Activated T-helper 1 cell treated with Interleukin-2 at 50 U/mL for 16 hours (primary cell): ENCODE data around the gene ALLC.

Experiments
- DNase-seq: peaks from one replicate; pipeline ENCODE4 v3.0.0-alpha.2; 2020; ENCODE audit warnings: low read depth

ALLC gene

GRCh38 chr2:3679180-3679579, 21.2 kb downstream of the ALLC start:
- no peak for DNase-seq

DNA sequence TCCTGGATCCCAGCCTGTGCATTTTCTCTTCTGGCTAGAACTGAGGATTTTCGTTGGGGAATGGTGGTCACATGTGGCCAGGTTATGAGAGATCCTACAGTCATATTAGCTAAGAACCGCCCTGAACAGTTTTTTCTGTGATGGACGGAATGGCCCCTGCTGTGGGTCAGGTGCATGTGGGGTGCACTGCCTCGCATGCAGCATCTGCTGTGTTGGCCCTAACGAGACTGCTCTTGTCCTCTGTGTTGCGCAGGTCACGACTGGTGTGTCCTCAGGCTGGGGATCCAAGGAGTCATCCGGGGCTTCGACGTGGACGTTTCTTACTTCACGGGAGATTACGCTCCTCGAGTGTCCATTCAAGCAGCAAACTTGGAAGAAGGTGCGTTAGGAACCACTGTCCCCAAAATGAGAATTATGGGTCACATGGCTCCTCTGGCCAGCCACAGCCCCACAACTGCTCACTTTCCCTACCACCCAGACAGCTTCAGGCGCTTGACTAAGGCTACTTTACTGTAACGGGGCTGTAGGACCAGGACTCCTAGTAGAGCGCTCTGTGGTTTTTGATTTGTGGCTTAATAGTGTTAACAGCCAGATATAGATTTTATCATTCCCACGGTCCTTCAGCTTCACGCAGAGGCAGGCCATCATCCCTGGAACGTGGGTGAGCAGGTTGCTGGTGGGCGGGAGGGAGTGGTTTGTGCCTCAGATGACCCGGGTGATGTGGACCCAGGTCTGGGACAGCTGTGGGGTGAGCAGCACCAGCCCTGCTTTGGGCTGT, 21.8 kb downstream of the ALLC start:
- DNase-seq, result no peak

DNA sequence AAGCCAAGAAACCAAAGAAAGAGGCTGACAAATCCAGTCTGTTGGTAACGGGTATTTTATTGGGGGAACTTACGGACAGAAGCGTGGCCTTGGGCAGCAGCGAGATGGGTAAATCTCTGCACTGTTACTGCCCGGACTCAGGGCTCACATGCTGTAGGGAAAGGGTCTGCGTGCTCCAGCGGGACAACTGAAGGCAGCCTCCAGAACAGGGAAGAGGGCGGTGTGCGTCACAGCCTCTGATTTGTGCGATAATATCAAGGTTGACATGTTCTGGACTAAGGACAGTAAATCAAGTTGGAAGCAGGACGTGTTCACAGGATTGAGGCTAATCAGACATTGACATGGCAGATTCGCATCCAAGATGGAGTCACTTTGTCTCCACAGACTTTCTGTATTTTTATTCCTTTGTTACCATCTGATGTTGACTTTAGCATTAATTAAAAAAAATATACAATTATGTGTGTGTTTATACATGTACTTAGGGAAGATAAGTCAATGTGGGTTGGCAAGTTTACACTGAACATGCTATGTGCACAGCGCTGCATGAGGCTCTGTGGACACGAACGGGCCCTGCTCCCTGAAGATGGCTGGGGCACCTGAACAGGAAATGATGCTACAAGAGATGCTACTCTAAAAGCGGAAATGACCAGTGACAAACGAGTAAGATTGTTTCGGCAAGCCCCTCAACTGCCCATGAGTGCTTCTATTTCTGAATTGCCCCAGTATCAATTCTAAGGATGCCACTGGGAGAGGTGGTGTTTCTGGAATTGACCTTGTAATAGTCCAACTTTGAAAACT, 22.7 kb downstream of the ALLC start:
- DNase-seq, result no peak

- no peak for DNase-seq
These were observed 23.6 kb downstream of the ALLC start for GRCh38 chr2:3681625-3682024.

DNA sequence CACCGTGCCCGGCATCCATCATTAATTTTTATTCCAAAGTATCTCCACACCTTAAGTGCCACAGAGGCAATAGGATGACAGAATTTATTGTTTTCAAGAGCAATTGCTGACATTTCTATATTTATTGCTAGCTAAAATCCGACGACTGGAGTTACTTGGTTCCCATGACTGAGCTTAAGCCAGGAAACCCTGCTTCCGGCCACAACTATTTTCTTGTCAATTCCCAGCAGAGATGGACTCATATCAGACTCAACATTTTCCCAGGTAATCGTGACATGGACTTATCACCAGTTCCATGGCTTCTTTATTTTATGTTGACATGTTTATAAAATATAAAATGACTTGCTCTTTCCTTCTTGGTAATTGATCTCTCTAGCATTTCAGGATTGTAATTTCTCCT, 24.8 kb downstream of the ALLC start:
- DNase-seq, result no peak

GRCh38 chr2:3683748-3684454, 25.9 kb downstream of the ALLC start:
- DNase-seq, result no peak

- DNase-seq, result no peak
These were observed 32.2 kb downstream of the ALLC start for GRCh38 chr2:3689998-3690748.

DNA sequence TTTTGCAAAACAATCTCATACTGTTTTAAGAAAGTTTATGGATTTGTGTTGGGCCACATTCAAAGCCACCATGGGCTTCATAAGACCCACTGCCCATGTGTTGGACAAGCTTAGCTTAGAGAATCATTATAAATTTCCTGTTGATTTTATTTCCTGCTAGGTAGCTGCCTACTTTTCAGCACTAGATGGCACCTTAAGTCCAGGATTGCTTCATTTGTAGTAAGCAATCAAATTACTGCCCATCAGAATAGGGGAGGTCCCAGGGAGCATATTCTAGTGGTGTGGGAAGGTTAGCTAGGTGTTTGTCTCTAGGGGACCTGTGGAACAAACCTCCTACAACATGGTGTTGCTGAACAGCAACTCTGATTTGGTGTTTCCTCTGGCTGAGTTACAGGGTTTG, 34.4 kb downstream of the ALLC start:
- DNase-seq, result no peak

GRCh38 chr2:3696545-3696944, 38.5 kb downstream of the ALLC start:
- DNase-seq, result no peak

- no peak for DNase-seq
These were observed 43.1 kb downstream of the ALLC start for GRCh38 chr2:3701071-3701470.

DNA sequence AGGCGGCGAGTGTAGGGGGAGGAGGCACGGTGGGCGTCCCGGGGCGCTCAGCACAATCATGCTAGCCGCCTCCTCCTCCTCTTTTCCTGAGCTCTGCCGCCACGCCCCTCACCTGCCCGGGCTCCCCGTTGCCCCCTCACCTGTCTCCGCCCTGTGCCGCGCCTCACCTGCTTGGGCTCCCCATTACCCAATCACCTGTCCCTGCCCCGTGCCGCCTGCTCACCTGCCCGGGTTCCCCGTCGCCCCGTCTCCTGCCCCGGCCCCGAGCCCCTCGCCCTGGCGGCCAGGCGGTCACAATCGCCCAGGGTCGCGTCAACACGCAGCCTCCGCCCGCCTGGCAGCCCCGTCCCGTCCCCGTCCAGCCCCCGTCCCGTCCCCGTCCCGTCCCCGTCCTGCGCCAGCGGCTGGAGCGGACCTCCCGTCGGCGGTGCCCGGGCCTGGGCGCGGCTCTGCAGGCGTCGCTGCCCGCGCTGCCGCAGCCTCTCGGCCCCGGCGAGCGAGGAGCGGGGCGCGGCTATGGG, 45.3 kb downstream of the ALLC start, which contains the start of gene DCDC2C:
Gene DCDC2C, plus strand, starts transcription at position 340 of the 521 bp plus-strand sequence. Its CDS starts 177 bp downstream, at position 517.
- no peak for DNase-seq

DNA sequence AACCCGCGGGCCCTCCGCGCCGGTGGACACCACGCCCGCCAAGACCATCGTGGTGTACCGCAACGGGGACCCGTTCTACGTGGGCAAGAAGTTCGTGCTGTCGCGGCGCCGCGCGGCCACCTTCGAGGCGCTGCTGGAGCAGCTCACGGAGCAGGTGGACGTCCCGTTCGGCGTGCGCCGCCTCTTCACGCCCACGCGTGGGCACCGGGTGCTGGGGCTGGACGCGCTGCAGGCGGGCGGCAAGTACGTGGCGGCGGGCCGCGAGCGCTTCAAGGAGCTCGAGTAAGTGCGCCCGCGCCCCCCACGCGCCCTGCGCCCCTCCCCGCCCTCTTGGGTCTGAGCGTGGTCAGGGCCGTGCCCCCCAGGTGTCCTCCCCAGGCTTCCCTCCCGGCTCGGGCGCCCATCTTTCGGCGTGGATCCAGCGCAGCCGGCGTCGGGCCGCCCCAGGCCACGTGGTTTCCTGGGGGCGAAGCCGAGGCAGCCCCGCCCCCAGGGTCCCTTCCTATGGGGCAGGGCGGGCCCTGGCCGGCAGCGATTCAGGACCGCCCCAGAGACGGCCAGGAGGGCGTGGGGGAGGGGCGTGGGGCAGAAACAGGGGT, 45.9 kb downstream of the ALLC start:
- DNase-seq, result no peak

GRCh38 chr2:3704692-3705091, 46.7 kb downstream of the ALLC start:
- DNase-seq, result no peak

GRCh38 chr2:3705782-3706181, 47.8 kb downstream of the ALLC start:
- no peak for DNase-seq

DNA sequence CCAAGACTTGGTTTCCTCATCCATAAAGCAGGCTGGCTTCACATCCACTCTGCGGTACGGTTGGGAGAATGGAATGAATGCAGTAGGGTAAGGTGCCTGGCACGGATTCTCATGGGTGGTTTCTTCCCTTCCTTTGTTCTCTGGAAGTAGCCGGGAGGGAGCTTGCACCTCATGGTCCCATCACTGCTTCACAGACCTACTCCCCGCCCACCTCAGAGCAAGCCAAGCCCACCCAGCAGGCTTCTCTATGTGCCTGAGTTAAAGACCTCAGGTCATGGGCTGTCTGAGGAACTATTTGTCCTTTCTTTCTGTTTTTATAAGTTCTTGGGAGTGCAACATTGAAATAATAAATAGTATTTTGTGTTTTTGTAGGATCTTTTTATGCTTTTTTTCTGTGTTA, 48.9 kb downstream of the ALLC start:
- DNase-seq, result no peak

- DNase-seq, result no peak
These were observed 50.6 kb downstream of the ALLC start for GRCh38 chr2:3708576-3708975.

DNA sequence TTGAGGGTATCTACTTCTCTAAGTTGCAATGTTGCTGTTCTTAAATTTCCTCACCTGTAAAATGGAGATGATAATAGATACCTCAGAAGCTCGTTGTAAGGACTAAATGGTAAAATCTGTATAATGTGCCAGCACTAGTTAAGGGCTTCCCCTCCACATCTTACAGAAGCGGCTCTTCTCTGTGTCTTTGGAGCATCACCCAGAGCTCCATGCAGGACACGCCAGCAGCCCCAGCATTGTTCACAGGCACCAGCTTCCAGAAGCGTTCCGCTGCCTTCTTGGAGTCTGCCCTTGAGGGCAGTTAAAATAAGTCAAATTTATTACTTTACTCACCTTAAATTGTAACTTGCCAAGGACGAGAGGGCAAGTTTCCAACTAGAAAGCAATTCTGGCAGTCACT, 51.2 kb downstream of the ALLC start:
- DNase-seq, result no peak

- no peak for DNase-seq
These were observed 54.4 kb downstream of the ALLC start for GRCh38 chr2:3712424-3712823.

GRCh38 chr2:3712831-3713503, 55.0 kb downstream of the ALLC start:
- no peak for DNase-seq

DNA sequence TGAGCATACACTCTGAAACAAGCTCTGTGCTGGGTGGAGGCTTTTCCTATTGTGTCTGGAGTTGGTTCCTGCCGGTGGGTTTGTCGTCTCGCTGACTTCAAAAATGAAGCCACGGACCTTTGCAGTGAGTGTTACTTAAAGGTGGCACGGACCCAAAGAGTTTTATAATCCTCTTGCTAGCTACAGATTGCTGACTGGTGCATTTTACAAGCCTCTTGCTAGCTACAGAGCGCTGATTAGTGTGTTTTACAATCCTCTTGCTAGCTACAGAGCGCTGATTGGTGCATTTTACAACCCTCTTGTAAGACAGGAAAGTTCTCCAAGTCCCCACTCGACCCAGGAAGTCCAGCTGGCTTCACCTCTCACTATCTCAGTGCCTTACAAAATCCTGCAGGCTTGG, 60.7 kb downstream of the ALLC start:
- DNase-seq, result no peak

DNA sequence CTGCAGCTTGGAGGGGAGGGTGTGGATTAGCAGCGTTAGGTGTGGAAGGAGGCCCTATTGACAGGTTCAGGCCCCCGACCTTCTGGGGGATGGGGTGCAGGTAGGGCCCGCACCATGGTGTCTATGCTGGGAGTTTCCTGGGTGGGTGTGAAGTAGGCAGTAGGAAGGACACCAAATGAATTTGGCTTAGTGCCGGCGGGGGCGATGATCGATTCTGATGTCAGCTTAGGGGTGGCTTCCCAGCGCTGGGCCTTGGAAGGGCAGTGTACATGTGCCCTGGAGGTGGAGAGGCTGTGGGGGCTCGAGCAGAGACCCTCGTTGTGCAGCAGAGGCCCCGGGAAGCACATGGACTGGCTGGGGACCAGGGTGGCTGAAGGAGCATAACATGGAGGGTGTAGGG, 67.0 kb downstream of the ALLC start:
- DNase-seq, result no peak
